ENCODE results near the gene SPPL3. TPM values are rescaled to one million over a fixed set of nuclear protein-coding genes. Genes with fewer than 3 reads are reported as not detected.
"Not testable (repeated sequence)": the region's sequence is repeated elsewhere in the genome, so short reads cannot be mapped to it uniquely, and the experiment has no call there.

Gene SPPL3
- total RNA-seq, 1 experiment from 2014 or later = 7.4 TPM

GRCh38 chr12:120749256-120749655 lies 154.9 kb downstream of the SPPL3 start:
- no peak for DNase-seq (ENCODE audit: low read depth)
- in situ Hi-C loops (cut with HindIII; ENCODE audit: low pct_unique_long_range_greater_than_20kb, low sequenced_read_pairs) = no loop called here

GRCh38 chr12:120748242-120748641 lies 155.9 kb downstream of the SPPL3 start:
- in situ Hi-C loops (cut with HindIII; ENCODE audit: low pct_unique_long_range_greater_than_20kb, low sequenced_read_pairs) = no loop called here
- peak; percentile 32 for DNase-seq (ENCODE audit: low read depth)

GRCh38 chr12:120744922-120745493 lies 159.2 kb downstream of the SPPL3 start:
- in situ Hi-C loops (cut with HindIII; ENCODE audit: low pct_unique_long_range_greater_than_20kb, low sequenced_read_pairs) = no loop called here
- DNase-seq (ENCODE audit: low read depth) = no peak

GRCh38 chr12:120741476-120742421 lies 162.4 kb downstream of the SPPL3 start:
- in situ Hi-C loops (cut with HindIII; ENCODE audit: low pct_unique_long_range_greater_than_20kb, low sequenced_read_pairs) = no loop called here

GRCh38 chr12:120740871-120741270 lies 163.3 kb downstream of the SPPL3 start:
- in situ Hi-C loops (cut with HindIII; ENCODE audit: low pct_unique_long_range_greater_than_20kb, low sequenced_read_pairs) = no loop called here
- DNase-seq (ENCODE audit: low read depth) = no peak

More at GRCh38 chr12:120741476-120742421, 162.4 kb downstream of the SPPL3 start:
- DNase-seq (ENCODE audit: low read depth) = no peak

GRCh38 chr12:120739821-120740613 lies 164.1 kb downstream of the SPPL3 start:
- DNase-seq (ENCODE audit: low read depth) = no peak
- in situ Hi-C loops (cut with HindIII; ENCODE audit: low pct_unique_long_range_greater_than_20kb, low sequenced_read_pairs) = no loop called here

GRCh38 chr12:120739031-120739762 lies 165.0 kb downstream of the SPPL3 start:
- no peak for DNase-seq (ENCODE audit: low read depth)
- in situ Hi-C loops (cut with HindIII; ENCODE audit: low pct_unique_long_range_greater_than_20kb, low sequenced_read_pairs) = no loop called here

GRCh38 chr12:120738252-120739030 lies 165.7 kb downstream of the SPPL3 start:
- no peak for DNase-seq (ENCODE audit: low read depth)
- in situ Hi-C loops (cut with HindIII; ENCODE audit: low pct_unique_long_range_greater_than_20kb, low sequenced_read_pairs) = no loop called here

GRCh38 chr12:120737557-120738251 lies 166.5 kb downstream of the SPPL3 start:
- no peak for DNase-seq (ENCODE audit: low read depth)
- in situ Hi-C loops (cut with HindIII; ENCODE audit: low pct_unique_long_range_greater_than_20kb, low sequenced_read_pairs) = no loop called here

GRCh38 chr12:120736404-120737331 lies 167.5 kb downstream of the SPPL3 start:
- in situ Hi-C loops (cut with HindIII; ENCODE audit: low pct_unique_long_range_greater_than_20kb, low sequenced_read_pairs) = no loop called here

GRCh38 chr12:120735181-120735580 lies 169.0 kb downstream of the SPPL3 start:
- peak; percentile 52 for DNase-seq (ENCODE audit: low read depth)
- in situ Hi-C loops (cut with HindIII; ENCODE audit: low pct_unique_long_range_greater_than_20kb, low sequenced_read_pairs) = no loop called here

More at GRCh38 chr12:120736404-120737331, 167.5 kb downstream of the SPPL3 start:
- DNase-seq (ENCODE audit: low read depth) = no peak

GRCh38 chr12:120734210-120734609 lies 169.9 kb downstream of the SPPL3 start:
- DNase-seq (ENCODE audit: low read depth) = no peak
- in situ Hi-C loops (cut with HindIII; ENCODE audit: low pct_unique_long_range_greater_than_20kb, low sequenced_read_pairs) = no loop called here

GRCh38 chr12:120733574-120733973 lies 170.6 kb downstream of the SPPL3 start:
- in situ Hi-C loops (cut with HindIII; ENCODE audit: low pct_unique_long_range_greater_than_20kb, low sequenced_read_pairs) = no loop called here
- DNase-seq (ENCODE audit: low read depth) = no peak

GRCh38 chr12:120732198-120732597 lies 172.0 kb downstream of the SPPL3 start:
- DNase-seq (ENCODE audit: low read depth); in situ Hi-C loops (cut with HindIII; ENCODE audit: low pct_unique_long_range_greater_than_20kb, low sequenced_read_pairs): not testable (repeated sequence)

- in situ Hi-C loops (cut with HindIII; ENCODE audit: low pct_unique_long_range_greater_than_20kb, low sequenced_read_pairs) = no loop called here
- no peak for DNase-seq (ENCODE audit: low read depth)
Observed at GRCh38 chr12:120726961-120727360, 177.2 kb downstream of the SPPL3 start.

- in situ Hi-C loops (cut with HindIII; ENCODE audit: low pct_unique_long_range_greater_than_20kb, low sequenced_read_pairs) = no loop called here
- DNase-seq (ENCODE audit: low read depth) = no peak
Observed at GRCh38 chr12:120726510-120726793, 177.7 kb downstream of the SPPL3 start.
